ENCODE measurements around the gene RAB21.
A peak's percentile ranks its signal among the peaks of the same experiment; 100 is the strongest.

The RAB21 gene, protein sequence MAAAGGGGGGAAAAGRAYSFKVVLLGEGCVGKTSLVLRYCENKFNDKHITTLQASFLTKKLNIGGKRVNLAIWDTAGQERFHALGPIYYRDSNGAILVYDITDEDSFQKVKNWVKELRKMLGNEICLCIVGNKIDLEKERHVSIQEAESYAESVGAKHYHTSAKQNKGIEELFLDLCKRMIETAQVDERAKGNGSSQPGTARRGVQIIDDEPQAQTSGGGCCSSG

DNA sequence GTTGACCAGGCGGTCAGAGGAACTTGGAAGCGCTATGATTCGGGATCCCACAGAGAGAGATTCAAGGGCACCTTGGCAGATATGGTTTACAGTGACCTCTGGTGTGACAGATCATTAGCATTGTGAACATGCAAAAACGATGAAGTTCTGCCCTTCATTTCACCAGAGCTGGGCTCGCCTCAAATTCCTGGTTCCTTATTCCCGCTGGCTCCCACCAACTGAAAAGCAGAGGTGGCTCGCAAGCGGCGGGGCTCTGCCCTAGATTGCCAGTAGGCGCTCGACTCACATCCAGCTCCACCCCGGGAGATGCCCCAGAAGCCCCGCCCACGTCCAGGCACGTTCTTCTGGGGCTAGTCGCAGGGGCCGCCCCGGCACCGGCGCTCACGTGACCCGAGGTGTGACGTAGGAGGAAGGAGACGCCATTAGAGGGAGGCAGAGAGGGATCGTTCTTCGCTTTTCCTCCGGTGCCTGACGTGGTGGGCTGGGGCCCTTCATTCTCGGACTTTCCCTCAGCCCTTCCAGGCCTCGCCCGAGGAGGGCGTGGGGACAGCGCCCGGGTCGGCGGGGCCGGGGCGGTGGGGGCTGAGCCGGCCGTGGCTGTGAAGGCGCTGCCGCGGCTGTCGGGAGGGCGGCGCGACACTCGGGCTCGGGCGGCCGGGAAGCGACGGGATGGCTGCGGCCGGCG, at the start of gene RAB21:
Gene RAB21, plus strand, starts transcription at position 403 of the 685 bp plus-strand sequence. Its CDS starts 267 bp downstream, at position 670.
- DNase-seq, result peak; percentile 98

DNA sequence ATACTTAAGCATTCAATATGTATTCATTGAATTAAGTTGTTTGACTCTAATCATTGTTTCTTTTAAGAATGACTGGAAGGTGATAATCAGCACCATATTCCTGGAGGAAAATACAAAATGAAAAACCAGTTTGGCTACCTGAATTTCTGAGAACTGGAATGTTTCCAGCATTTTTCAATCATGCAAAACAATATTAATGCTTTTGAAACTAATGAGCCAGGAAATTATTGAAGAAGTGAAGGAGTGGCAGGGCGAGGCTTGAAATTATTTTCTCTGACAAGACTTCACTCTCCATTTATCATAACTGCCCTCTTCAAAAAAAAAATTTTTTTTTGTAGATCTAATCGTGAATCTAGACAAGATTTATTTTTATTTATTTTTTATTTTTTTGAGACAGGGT, 49.7 kb upstream of the RAB21 start:
- no peak for DNase-seq

DNA sequence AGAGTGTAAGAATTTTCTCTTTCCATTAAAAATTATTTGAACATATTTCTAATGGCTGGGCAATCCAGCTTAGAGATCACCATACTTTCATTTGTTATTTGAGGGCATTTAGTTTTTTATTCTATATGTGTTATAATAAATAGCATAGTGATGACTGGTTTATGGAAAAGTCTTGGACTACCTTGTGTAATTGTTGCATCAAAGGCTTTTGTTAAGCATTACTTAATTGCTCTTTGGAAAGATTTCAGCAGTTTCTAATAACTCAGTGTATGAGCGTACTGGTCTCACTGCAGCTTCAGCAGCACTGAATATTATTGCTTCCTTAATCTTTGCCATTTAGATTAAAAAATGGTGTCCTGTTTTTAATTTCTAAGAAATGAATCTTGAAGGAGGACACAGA, 46.0 kb upstream of the RAB21 start:
- no peak for DNase-seq

DNA sequence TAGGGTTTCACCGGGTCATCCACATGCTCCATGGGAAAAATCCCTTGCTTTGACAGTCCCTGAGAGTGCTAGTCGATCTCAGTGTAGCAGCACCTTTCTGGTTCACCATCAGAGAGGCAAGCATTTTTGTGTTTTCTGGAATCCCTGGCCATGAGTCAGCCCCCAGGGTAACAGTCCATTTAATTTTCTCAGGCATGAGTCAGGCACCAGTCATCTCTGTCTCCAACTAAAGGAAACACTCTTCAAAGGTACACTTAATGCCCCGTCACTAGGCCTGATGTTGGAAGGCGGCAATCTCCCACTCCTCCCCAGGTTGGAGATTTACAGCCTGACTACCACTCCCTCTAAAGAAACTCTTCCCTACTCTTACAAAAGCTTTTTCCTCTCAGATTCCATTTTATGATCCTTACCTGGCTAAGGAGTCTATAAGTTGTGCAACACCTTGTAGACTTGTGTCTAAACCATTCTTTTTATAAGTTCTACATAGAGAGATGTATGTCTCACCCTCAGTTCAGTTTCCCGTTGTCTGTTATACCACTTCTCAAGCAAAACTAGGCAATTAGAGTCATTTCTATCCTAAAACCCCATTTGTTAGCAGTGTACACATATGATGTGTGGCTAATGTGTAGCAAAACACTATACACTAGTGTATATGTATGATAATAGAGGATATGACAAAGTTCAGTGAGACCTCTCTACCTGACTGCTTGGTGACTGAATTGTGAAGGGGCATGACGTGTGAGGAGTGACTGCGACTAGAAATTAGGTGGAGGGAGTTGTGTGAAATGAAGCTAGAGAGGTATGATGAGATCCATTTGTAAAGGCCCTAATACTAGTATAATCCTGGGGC, 44.2 kb upstream of the RAB21 start:
- DNase-seq, result no peak

DNA sequence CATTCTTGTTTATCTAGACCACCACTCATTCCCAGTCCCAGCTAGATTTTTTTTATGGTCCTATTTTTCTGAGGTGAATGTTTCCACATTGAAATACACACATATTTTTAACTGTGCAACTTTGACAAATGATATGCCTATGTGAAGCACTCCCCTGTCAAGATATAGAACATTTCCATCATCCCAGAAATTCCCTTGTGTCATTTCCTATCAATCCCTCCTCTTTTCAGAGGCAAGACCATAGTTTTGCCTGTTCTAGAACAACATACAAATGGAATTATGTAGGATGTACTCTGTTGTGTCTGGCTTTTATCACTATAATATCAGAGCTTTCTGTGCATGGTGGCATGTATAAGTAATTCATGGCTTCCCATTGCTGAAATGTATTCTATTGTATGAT, 36.1 kb upstream of the RAB21 start:
- DNase-seq, result no peak

DNA sequence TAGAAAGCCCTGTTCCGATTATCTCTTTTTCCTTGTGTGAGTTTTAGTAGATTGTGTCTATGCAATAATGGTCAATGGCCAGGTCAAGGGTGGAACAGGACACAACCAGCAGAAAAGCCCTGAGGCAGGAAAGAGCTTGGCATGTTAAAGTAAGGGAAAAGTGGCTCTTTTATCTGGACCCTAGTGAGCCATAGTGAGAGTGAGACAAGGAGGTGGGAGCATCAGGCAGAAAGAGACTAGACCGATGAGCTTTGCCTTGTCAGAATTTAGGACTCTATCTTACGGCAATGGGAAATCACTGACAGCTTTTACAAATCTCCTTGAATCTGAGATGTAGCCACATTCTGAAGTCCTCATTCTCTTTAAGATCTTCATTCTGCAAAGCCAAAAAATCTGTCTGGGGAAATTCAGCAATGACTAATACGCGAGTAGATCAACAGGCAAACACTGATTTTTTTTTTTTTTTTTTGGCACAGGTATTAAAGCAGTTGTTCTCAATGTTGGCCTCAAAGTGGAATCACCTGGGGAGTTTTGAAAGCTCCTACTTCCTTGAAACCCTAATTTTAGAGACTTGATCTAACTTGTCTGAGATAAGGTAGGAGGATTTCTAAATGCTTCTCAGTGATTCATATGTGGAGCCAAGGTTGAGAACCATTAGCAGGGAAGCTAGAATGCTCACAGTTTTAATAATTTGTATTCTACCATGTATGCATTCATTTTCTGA, 34.9 kb upstream of the RAB21 start:
- DNase-seq, result no peak

DNA sequence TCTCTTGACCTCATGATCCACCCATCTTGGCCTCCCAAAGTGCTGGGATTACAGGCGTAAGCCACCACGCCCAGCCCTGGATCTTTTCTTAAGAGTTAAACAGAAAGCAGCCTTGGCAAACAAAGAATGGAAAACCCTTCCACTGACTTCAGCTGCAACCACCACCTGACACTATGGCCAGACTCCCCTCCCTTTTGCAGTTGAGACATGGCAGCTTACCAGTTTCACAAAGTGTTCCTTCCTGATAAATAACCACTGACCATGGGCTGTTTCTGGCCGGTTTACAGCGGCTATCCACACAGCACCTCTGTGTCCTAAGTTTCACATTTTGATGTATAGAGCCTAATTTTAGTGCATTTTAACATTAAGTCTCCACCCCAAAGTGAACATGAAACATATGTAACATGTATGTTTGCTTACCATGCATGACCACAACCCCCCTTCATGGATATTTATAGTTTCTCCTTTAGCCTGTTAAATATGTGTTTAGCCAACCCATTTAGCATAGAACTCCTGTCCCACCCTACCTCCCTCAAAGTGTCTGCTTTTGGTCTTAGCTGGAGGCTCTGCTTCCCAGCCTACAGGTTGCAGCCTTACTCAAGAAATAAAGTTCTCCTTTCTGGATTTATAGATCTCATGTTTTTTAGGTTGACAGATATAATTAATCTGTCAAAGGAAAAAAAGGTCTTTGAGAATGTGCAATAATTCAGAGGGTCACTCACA, 32.7 kb upstream of the RAB21 start:
- DNase-seq, result no peak

DNA sequence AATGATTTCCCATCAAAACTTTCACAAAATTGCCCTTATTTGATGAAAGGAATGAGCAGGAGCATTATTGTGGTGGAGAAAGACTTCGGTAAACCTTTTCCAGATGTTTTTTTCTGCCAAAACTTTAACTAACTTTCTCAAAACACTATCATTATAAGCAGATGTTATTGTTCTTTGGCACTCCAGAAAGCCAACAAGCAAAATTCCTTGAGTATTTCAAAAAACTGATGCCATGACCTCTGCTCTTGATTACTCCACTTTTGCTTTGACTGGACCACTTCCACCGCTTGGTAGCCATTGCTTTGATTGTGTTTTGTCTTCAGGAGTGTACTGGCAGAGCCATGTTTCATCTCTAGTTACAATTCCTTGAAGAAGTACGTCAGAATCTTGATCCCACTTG, 29.7 kb upstream of the RAB21 start:
- DNase-seq, result no peak

DNA sequence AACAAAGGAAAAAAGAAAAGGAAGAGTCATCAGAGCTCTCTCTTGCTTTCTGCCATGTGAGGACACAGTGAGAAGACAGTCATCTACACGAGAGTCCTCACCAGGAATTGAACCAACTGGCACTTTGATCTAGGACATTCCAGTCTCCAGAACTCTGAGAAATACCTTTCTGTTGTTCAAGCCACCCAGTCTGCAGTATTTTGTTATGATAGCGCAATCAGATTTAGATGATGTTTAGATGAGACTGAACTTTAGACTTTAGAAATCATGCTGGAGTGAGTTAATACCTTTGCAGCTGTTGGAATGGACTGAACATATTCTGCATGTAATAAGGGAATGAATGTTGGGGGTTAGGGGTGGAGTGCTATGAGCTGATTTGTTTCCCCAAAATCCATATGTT, 28.1 kb upstream of the RAB21 start:
- no peak for DNase-seq

DNA sequence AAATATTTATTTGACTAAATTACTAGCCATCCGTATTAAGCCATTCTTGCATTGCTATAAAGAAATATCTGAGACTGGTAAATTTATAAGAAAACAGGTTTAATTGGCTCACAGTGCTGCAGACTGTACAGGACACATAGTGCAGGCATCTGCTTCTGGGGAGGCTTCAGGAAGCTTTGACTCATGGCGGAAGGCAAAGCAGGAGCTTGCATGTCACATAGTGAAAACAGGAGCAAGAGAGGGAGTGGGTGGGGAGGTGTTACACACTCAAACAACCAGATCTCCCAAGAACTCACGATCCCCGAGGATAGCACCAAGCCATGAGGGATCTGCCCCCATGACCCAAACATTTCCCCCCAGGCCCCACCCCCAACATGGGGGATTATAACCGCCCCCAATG, 26.7 kb upstream of the RAB21 start:
- DNase-seq, result peak; percentile 10

DNA sequence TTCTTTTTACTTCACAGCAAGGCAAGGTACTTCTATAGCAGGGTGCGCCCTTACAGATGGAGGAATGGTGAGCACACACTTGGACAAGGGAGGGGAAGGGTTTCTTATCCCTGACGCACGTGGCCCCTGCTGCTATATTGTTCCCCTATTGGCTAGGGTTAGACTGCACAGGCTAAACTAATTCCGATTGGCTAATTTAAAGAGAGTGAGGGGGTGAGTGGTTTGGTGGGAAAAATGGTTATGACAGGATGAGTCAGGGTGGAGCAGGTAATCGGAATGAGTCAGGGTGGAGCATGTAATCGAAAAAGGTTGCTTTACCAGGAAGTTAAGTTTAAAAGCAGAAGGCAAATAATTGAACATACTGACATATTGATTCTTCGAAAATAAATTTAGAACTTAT, 23.7 kb upstream of the RAB21 start:
- no peak for DNase-seq

DNA sequence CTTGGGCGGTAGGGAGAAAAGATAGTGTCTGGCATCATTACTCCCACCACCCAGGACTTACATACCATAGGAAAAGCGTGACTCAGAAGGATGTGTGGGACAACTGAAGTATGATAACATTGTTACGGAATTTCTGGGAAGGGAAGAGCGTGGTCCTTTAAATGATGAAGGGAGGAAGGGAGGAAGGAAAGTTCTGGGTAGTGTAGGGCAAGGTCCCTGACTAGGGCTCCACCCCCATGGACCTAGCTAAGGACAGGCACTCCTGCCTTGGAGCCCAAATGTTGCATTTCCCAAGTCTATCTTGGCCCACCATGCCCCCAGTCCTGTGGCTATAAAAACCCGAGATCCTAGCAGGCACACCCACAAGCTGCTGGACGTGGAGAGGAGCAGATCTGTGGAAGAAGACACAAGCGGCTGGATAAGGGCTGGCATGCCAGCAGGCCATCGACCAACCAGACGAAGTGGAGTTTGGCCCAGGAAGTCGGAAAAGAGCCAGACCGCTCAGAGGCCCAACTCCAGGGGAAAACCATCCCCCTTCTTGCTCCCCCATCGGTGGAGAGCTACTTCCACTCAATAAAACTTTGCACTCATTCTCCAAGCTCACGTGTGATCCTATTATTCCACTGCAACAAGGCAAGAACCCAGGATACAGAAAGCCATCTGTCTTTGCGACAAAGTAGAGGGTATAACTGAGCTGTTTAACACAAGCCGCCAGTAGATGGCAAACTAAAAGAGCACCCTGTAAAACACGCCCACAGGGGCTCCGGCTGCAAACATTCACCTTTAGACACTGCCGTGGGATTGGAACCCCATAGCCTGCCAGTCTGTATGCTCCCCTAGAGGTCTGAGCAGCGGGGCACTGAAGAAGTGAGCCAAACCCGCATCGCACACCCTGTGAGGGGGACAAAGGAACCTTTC, 23.0 kb upstream of the RAB21 start:
- no peak for DNase-seq

DNA sequence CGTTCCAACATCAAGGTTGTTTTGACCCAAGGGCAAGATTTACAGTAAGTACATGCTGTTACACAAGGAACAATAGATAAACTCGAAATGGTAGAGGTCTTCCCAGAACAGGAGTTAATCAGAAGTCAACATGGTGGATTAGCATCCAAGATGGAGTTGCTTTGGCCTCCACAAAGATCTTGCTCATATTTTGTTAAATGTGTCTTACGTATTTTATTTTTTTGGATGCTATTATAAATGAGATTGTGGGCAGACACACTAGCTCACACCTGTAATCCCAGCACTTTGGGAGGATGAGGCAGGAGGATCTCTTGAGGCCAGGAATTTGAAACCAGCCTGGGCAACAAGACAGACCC, 22.3 kb upstream of the RAB21 start:
- no peak for DNase-seq

DNA sequence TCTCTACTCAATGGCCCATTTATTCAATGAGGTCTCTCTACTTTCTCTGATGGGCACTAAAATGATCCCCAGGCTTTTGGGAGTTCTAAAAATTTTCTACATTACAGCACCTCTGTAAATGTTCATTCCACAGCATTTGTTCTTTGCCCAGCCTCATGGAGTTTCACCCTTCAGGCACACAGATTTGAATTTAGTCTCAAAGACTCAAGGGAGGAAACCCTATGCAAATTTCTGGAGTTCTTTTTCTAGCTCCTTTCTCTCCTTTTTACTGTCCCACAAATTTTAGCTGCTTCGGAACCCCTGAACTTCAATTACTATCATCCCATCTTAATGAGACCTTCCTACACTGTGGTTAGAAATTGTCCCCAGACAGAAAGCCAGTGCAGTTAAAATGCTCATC, 17.5 kb upstream of the RAB21 start:
- DNase-seq, result no peak

DNA sequence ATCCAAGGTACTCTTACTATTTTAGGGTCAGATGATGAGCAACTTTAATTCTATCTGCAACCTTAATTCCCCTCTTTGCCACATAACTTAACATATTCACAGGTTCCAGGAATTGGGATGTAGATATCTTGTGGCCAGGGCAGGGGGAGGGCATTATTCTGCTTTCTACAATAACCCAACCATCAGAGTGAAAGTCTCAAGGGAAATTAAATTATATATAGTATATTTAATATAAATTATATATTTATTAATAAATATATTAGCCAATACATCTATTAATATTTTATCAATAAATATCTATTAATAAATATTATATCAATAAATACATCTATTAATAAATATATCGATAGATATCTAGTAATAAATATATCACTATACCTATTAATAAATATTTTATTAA, 11.7 kb upstream of the RAB21 start:
- no peak for DNase-seq

DNA sequence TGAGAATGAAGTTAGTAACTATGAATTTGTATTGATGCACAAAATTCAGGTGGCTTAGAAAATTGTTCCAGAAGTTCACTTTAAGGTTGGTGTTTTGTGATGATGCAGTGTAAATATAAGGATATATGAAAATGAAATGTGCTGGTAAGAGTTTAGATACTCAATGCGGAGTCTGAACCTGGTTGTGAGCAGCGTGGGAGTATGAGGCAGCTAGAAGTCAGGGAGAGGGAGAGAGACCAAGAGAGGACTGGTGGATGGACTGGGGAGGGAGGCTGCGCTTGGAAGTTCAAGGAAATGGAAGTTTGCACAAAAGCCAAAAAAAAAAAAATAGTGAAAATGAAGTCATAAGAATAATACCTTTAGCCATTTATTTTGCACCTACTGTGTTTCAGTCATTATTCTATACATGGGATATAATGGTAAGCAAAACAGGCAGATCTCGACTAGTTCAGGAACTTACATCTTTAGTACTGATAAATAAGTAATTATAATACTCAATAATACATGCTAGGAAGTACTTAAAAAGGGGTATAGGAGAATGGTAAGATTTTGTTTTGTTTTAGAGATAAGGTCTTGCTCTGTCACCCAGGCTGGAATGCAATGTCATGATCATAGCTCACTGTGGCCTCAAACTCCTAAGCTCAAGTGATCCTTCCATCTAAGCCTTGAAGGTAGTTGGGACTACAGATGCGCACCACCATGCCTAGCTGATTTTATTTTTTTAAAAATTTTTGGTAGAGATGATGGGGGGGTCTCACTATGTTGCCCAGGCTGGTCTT, 10.0 kb upstream of the RAB21 start:
- no peak for DNase-seq

DNA sequence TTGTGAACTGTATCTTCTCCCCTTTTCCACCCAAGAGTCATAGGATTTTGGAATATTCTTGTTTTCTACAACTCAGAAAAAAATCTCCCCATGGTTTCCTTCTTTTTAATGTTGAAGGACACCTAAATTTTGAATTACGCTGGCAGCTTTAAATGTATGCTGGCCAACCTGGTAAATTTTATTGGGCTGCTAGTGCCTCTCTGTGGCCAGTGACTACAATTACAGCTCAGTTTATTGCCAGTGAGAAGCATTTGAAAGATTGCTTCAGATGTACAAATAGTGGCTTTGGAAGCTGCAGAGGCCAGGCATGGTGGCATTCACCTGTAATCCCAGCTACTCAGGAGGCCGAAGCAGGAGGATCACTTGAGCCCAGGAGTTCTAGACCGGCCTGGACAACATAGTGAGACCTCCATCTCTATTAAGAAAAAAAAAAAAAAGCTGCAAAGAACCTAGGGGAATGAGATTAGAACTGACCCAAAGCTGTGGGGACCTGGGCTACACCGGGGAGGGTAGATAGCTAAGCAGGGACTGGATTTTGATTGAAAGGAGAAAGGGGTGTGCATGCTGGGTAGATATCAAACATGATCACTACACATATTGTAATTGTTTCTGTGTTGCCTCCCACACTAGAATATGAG, 7.6 kb upstream of the RAB21 start:
- peak; percentile 60 for DNase-seq

DNA sequence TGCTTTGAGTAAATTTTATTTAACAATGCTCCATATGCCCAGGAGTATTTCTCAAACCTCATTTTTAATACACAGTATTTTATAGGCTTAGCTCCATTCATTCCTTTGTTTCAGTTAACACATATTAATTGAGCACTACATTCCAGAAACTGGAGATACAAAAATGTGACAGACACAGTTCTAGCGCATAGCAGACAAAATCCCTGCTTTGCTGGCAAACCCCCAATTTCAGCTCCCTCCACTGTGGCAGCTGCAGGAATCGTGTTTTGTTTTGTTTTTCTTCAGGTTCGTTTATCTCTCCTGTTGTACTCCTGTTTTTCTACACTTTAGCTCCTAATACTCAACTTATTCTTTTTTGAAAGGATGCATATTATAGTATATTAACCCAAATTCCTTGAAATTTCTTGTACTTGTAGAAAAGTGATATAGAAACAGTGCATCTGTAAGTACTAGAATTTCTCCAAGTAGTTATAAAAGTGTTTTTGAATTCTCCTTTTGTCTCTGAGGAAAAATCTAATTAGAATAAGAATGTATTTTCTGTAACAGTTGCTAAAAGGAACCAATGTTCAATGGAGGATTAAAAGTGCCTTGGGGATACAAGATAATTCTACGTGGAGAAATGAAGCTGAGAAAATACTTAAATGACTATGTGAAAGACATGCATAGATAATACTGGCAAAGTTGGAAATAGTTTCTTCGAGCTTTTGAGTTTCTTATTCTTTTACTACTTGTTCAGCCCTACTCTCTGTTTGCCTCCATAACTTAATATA, 6.4 kb upstream of the RAB21 start:
- no peak for DNase-seq

DNA sequence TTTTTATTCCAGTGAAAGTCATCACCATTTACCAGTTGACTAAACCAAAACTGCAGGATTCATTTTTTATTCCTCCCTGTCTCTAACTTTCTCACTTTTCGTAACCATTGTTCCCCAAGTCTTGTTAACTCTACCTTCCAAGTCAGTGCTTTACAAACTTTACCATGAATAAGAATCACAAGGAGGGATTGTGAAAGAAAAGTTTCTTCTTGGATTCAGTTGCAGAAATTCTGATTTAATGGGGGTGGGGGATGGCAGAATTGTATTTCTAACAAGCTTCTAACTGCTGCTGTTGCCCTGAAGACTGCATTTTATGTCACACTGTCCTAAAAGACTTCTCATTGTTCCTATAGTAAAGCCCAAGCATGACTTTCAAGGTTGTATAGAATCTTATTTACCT, 5.0 kb upstream of the RAB21 start:
- no peak for DNase-seq
